ENCODE measurements around the gene BIK.

BIK gene

DNA sequence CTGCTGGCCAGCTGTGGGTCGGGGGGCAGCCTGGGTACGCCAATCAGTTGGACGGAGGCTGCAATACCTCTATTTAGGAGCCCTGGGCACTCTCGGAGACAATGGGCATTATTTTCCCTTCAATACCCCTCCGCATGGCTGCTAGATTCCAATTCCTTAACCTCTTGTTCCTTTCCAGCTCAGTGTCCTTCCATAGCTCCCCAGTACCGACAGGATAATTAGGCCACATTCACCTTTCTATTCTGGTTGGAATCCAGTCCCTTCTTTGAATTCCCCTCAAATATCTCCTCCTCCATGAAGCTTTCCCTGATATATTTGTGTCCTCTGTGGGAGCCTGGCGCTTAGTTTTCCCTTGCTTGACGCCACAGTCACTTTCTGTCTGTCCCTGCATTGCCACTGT is 4.2 kb upstream of the BIK start:
- DNase-seq: no peak

DNA sequence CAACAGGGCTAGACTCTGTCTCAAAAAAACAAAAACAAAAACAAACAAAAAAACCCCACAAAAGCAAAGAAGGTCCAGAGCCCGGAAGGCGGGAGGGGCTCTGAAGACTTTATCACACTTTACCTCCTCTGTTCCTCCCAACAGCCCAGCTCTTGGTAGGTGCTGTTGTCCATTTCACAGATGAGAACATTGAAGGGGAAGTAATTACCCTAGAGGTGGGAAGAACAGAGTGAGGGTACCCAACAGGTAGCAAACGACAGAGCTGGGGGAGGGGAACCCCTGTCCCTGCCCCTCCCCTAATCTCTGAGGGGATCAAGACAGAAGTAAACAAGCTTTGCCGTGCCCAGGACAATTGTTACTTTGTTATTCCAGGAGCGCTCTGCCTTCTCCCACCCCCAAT is 1.0 kb upstream of the BIK start:
- DNase-seq: no peak

DNA sequence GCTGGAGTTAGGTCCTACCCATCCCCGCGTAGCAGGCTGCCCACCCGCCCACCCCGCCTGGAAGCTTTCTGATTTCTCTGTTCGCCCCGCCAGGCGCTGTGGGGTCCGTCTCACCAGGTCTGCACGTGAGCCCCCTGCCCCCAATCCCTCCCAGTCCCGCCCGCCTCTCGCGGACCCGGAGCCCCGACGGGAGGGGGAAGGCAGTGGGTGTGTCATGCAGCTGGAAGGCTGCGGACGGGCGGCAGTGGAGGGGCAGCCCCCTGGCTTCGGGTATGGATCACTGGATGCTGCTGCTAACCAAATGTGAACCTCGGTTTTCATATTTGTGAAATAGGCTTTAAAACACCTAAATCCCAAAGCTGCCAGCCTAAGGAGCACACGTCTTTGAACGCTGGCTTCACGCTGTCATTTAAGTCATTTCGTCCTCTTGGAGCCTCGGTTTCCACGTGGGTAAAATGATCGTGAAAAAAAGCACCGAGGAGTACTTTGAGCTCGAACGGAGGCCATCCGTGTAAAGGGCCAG is 568 bp upstream of the BIK start:
- DNase-seq: no peak

DNA sequence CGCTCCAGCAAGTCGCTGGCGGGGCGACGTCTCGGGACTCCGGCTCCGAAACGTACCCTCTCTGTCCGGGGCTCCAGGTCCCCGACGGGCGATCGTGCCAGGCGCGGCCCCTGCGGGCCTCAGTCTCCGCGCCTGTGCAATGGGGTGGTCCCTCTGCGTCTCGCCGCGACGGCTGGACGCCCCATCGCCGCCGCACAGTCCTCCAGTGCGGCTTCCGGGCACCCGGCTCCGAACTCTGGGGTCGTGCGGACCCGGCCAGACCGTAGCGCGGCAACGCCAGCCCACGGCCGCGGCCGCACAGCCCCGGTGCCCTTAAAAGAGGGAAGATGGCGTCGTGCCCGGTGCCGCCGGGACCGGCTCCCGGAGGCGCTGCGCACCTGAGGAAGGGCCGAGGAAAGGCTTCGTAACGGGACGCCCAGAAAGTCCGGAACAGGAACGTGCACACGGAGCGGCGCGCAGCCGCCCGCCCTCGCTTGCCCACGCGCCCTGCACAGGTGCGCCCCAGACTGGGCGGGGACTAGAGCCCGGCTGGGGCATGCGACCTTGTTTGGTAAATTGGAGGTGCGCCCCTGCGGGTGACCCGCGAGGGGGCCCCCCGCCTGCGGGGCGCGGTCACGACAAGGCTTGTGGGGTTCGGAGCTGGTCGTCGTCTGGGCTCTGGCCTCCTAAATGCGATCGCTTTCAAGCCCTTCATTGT is 525 bp downstream of the BIK start:
- peak; percentile 60 for DNase-seq

DNA sequence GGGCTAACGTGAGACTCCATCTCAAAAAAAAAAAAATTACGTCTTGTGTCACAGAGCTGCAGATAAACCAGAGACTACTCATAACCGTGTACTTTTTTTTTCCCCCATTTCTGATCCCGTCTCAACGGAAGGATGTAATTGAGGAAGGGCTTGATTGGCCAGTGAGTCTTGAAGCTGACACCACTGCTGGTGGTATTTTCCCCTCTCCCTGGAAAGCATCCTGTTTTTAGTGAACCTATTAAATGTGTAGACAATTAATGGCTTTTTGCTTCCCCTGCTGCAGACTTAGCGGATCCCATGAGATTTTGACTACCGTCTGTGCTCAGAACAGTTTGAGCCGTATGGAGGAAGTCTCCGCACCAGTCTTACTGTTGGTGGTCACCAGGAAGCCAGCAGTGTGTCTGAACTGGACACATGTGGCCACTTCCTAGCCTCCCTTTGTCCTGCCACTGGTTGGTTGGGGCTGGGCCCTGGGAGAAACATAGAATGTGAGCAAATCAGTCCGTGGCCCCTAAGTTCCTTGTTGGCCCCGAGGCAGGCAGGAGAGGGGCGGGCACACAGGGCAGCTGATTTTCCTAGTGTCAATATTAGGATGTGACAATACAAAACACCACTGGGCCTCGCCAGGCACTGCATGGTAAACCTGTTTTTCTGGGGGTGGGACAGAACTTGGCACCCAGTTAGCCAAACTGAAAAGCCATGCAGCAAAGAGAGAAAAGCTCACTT is 3.1 kb downstream of the BIK start:
- no peak for DNase-seq

DNA sequence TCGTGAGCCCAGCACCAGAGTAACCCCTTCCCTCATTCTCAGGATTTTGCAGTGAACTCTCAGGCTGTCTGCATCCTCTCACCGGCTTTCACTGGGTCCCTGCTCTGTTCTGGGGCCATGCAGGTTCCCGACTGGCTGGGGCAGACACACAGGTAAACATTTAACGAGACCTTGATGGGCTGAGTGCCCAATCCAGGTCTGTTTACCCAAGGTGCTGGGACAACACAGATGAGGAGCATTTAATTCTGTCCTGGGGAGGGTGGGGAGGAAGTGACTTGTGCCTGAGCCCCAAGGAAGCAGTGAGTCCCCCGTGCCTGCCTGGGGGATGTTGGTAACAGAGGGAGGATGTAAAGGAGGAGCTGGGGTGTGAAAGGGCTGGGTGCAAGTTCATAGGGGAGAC is 4.4 kb downstream of the BIK start:
- DNase-seq: no peak

DNA sequence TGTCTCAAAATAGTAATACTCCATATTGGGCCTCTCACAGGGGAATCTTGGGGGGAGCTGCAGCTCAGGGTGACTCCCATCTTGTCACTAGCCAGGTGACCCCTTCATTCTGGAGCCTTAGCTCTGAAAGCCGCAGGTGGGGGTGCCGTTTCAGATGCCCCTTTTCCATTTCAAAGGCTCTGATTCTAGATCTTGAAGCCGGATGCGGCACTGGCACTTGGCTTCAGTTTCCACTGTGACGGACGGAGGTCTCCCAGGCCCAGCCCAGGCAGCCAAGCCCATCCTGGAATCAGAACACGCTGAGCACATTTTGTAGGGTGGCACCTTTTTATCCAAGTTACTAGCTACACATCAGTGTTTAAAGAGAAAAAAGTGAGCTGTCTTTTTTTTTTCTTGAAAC is 6.4 kb downstream of the BIK start:
- DNase-seq: no peak

DNA sequence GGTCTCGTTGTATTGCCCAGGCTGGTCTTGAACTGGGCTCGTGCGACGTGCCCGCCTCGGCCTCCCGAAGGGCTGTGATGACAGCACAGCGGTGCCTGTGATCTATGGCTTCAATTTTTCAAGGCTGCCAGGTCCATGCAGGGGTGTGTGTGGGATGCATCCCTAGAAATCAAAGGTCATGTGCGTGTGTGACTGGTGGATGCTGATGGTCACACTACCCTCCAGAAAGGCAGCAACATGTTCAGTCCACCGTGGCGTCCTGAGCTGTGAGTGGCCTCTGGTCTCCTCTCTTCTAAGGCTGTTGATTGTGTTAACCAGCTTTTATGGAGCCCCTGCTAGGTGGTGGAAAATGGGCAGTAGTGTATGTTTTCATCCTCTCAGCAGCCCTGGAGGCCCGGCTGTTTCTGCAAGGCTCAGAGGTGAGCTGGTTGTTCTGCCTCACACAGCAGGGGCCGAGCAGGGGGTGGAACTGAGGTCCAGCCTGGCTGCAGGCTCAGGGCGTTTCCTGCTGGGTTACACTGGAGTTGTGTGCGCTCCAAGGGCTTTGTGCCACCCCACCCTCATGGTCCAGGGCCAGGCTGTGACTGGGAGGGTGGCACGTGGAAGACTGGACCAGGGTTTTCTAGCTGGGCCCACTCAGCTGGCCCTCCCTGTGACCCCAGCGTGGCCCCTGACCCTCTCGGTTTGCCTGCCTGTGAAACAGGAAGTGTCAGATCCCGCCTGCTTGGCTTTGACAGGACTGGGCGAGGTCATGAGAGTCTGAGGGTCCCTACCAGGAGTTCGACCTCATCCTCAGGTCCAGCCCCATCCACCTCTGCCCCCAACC is 7.7 kb downstream of the BIK start:
- no peak for DNase-seq

DNA sequence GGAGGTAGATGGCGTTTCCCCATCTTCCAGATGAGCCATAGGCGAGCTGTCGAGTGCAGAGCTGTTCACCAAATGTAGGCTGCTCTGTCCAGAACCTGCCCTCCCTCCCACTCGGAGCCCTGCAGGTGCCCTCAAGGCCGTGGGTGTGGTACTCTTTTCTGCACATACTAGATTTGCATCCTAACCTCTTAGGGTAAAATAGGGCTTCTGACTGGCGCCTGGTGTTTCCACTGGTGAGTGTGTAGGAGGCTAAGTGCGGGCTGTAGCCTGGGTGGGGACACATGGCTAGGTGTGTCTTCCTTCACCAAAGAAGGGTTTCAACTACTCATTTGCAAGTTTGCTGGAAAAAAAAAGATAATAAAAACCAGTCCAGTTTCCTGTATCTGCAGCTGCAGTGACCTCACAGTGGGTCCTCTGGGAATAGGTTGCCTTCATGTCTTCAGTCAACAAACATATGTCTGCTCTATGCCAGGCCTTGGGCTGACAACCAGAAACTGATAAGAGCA is 8.5 kb downstream of the BIK start:
- DNase-seq: no peak

DNA sequence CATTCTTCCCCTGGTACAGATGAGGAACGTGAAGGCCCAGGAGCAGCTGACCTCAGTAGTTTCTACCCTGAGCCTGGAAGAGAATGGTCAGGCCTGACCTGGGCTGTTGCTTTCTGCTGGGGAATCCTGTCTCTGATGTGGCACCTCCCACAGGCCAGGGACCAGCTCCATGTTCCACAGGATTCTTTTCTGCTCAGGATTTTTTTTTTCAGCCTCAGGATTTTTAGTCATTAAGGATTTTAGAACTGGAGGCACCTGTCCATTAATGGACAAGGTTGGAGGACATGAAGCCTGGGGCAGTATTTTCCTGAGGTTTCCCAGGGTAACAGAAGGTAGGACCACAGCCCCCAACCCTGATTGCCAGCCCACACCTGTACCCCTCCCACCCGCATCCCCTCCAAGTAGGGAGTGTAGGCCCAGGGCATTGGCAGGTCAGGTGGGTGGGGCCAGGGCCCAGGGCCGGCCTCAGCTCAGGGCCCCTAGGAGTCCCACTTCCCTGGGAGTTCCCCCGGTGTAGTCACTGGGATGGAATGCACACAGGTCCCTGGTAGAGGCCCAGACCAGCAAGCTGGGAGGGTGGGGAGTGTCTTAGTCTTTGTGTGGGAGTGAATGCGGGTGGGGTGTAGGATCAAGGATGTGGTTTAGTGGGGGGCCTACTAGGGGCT is 16.1 kb downstream of the BIK start:
- DNase-seq: no peak

DNA sequence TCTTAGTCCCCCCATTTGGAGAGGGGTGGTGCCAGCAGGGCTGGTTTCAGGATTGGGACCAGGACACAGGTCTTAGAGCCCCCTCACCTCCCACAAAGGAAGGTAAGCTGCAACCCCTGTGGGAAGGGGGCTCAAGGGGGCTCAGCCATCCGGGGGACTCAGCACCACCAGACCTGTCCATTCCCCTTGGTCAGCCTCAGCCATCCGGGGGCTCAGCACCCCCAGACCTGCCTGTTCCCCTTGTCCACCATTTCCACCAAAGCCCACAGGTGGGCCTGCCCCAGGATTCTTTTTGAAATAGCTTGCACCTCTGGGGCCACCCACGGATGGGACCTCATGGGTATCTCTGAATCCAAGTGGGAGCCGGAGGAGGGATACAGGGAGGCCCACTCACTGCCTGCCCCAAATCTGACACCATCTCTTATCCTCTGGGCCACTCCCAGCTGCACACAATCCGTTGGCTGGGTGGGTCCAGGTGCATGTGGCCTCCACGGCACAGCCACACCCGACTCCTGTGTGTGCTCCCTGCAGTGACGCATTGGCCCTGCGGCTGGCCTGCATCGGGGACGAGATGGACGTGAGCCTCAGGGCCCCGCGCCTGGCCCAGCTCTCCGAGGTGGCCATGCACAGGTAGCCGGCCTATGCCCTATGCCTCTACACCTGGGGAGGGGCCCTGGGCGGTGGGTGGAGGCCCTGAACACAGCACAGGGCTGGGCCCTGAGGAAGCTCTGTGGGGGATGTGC is 16.8 kb downstream of the BIK start:
- no peak for DNase-seq

DNA sequence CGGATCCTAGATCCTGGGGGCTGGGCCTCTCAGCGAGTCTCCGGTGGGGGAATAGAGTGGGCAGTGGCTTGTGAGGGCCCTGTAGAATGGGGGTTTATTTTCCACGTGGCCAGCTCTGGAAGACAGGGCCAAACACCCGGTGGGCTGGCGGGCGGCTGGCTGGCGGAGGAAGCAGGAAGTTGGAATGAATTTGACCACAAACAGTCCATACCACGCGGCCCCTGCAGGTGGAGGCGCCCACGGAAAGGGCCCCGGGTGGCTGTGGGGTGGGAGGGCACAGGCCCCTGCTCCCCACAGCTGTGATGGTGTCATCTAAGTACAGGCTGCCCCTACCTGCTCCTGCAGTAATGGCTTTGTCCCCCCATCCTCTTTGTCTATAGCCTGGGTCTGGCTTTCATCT is 17.6 kb downstream of the BIK start:
- DNase-seq: no peak

DNA sequence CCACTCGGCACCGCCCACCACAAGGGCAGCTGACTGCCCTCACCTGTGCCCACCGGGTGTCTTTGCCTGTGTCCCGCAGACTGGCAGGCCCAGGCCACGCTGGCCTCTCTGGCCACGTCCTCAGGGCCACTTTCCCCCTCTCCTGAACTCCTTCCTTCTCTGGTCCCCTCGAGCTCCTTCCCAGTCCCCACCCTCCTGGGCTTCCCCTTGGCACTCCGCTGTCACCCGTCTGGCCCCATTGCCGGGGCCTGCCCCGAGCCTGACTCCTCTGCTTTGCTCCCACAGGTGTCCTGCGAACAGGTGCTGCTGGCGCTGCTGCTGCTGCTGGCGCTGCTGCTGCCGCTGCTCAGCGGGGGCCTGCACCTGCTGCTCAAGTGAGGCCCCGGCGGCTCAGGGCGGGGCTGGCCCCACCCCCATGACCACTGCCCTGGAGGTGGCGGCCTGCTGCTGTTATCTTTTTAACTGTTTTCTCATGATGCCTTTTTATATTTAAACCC is 18.4 kb downstream of the BIK start:
- DNase-seq: no peak

DNA sequence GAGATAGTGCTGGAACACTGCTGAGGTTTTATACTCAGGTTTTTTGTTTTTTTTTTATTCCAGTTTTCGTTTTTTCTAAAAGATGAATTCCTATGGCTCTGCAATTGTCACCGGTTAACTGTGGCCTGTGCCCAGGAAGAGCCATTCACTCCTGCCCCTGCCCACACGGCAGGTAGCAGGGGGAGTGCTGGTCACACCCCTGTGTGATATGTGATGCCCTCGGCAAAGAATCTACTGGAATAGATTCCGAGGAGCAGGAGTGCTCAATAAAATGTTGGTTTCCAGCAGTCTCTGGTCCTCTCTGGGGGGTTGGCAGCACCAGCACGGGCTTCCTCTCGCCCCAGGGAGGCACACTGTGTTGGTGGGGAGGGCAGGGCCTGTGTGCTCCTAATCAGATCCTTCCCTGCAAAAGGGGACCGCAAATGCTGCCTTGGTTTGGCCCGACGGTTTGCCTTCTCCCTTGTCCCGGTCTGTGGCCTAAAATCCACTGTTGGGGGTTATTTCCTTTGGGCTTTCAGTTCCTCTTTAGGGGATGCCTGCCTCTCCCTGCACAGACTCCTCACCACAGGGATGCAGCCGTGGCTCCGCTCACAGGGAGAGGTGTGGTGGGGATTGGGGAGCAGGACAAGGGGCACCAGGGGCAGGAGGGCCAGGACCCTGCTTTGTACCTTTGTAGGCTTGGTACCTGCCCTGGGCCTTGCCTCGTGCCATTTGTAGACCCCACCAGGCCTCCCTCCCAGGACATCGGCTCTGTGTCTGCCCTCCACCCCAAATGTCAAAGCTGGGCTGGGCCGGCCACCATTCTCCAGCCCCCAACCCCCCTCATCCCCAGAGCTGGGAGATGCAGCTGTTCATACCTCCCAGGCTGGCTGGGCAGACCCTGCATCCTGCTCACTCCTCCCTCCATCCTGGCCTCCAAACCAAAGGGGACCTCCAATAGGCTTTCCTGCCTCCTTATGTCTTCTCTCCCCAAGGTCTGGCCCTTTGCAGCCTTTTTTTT is 19.2 kb downstream of the BIK start:
- DNase-seq: no peak

DNA sequence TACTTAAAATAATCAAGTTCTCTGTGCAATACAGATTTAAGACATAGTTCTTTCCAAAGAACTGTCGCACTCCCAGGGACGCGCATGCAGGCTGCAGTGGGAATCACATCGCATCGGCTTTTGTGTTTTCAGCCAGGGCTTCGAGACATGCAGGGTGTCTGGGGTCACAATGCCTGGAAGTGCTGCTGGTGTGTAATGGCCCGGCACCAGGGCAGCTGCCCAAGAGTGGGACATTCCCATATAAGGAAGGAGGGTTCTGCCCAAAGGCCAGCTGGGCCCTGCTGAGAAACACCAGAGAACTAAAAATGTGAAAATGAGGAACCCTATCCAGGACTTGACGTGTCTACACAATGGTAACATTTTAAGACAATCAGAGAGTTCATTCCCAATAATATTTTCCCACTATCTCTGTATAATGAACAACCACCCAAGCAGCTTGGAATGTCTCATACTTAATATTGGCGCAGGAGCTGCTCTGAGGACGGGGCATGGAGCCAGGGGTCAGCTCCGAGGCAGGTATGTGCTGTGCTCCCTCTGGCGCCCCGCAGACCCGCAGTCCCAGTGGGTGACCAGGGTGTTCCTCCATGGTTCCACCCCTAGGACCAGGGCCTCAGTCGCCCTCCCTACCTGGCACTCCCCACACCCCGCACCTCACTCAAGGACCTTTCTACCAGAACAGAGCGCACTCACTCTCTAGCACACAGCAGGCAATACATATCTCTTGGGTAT is 21.4 kb downstream of the BIK start:
- no peak for DNase-seq

DNA sequence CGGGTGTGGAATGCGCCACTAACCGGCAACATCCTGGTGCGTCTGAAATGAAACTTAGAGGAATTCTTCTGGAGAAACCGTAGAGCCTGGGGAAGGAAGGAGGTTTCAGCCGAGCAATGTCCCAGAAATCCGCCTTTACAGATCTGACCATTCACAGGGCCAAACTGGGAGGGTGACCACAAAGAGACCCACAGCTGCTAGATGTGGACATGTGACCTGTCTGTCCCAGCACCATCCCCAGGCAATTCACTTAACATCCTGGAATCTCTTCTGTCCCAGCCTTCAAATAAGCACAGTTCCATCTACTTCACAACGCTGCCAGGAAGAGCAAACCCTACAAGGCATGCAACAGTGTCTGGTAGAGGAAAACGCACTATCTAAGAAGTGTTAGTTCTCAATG is 22.9 kb downstream of the BIK start:
- DNase-seq: no peak

DNA sequence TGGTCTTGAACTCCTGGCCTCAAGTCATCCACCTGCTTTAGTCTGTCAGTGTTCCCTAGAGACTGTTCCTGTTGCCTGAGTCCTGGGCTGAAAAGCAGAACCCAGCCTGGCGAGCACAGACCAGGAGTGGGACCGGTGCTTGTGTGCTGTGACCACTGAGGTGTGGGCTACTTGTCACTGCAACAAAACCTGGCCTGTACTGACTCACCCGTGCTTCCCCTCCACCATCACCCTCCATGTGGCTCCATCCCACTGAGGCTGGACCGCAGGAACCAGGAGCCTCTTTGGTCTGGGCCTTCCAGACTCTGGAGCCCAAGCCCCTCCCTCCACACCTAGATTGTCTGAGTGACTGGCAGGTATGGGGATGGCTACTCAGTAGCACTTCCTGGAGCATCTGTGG is 24.0 kb downstream of the BIK start:
- no peak for DNase-seq

DNA sequence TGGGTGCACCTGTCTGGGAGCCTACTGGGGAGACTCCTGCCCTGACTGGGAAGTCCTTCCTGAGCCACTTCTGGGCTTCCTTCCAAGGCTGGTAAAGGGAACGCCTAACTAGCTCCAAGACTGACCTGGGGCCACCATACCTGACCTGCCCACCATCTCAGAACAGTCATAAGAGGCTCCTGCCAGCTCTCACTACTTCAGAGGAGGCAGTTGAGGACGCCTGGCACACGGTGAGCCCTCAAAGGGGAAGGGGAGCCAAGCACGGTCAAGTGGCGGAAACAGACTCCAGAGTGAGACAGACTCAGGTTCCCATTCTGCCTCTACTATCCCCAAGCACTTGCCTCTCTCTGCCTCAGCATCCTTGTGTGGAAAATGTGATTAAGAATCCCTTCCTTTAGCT is 25.0 kb downstream of the BIK start:
- DNase-seq: no peak

DNA sequence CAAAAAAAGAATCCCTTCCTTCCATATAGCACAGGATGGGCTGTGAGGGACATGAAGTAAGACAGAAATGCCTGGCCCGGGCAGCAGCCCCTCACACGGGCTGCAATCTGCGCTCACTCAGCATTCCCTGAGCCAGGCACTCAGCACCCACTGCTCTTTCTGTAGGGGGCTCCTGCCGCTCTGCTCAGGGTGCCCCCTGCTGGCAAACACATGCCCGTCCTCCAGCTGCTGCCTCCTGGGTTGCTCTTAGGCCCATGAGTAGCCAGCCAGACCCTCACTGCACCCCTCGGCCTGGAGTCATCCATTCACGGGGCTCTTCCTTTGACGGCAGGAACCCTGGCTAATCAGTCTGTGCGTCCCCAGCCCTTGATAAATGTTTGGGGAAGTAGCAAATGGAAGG is 25.7 kb downstream of the BIK start:
- peak; percentile 41 for DNase-seq

DNA sequence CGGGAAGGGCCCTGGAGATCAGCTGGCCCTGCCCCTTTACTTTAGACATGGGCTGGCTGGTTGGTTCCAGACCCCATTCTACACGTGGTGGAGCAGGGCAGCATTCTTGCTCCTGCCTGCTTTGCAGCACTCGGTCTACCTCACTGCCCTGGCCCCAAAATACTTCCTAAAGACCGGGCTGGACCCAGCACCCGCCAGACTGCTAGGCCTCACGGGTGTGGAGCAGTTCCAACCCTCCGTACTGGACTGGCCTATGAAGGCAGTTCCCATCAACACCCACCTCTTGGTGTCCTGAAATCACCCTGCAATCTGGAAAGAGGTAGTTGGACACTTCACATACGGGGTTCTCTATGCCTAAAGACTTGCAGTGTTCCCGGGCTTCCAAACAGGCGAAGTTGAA is 26.3 kb downstream of the BIK start:
- DNase-seq: no peak

Measured in stimulated activated CD4-positive, alpha-beta T cell treated with anti-CD3 and anti-CD28 coated beads, Interleukin-4, amount 100 ng/mL, for 1 hour (primary cell).